Neutrophil (primary cell): ENCODE data around the gene UPF2.

ENCODE experiments used
- H3K27ac ChIP-seq: fragments of 200-600 bp; sonication (generic); 2 replicates; pipeline ENCODE4 v1.5.1; 2016; ENCODE audit warnings: mild to moderate bottlenecking, moderate library complexity
- H3K27me3 ChIP-seq: fragments of 200-600 bp; sonication (generic); 2 replicates; pipeline ENCODE4 v1.6.0; 2016; ENCODE audit warnings: mild to moderate bottlenecking
- H3K36me3 ChIP-seq: fragments of 200-600 bp; sonication (generic); 2 replicates; pipeline ENCODE4 v1.5.1; 2017
- H3K4me1 ChIP-seq, 2 experiments: fragments of 200-600 bp in 1 of 2; sonication (generic) in 1 of 2; 1 replicate in 1 of 2; 2 replicates in 1 of 2; pipeline versions ENCODE4 v1.5.1 to v1.6.1; 2013 to 2016; ENCODE audit warnings: low read depth in 1 of 2, low read length in 1 of 2, mild to moderate bottlenecking in 1 of 2, moderate library complexity in 1 of 2; ENCODE audit not compliant: control insufficient read depth in 1 of 2, insufficient read depth in 1 of 2
- H3K4me3 ChIP-seq, 2 experiments: fragments of 200-600 bp in 1 of 2; sonication (generic) in 1 of 2; 1 replicate in 1 of 2; 2 replicates in 1 of 2; pipeline ENCODE4 v1.5.1; 2013 to 2016; ENCODE audit warnings: low read depth in 1 of 2, low read length in 1 of 2, mild to moderate bottlenecking in 1 of 2, moderate library complexity in 1 of 2
- H3K9me3 ChIP-seq: fragments of 200-600 bp; sonication (generic); 2 replicates; pipeline ENCODE4 v1.5.1; 2016
- TF ChIP-seq, protein P1 (sequence below): fragments of 200-600 bp; sonication (generic); IDR thresholded peaks from 2 replicates; pipeline ENCODE4 v1.5.1; 2016; ENCODE audit warnings: antibody characterized with exemption

Gene UPF2

GRCh38 chr10:12042797-12043651, at the start of gene UPF2:
Gene UPF2, minus strand, starts transcription at chr10:12042809. Its CDS starts 7,386 bp downstream, at chr10:12035423.
- peak within 1 kb of the TSS; percentile 92 to 97 for H3K4me3 ChIP-seq
- TF ChIP-seq, protein P1, sequence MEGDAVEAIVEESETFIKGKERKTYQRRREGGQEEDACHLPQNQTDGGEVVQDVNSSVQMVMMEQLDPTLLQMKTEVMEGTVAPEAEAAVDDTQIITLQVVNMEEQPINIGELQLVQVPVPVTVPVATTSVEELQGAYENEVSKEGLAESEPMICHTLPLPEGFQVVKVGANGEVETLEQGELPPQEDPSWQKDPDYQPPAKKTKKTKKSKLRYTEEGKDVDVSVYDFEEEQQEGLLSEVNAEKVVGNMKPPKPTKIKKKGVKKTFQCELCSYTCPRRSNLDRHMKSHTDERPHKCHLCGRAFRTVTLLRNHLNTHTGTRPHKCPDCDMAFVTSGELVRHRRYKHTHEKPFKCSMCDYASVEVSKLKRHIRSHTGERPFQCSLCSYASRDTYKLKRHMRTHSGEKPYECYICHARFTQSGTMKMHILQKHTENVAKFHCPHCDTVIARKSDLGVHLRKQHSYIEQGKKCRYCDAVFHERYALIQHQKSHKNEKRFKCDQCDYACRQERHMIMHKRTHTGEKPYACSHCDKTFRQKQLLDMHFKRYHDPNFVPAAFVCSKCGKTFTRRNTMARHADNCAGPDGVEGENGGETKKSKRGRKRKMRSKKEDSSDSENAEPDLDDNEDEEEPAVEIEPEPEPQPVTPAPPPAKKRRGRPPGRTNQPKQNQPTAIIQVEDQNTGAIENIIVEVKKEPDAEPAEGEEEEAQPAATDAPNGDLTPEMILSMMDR: peak; percentile 86
- no peaks in the 10 kb centered on the region for H3K36me3 ChIP-seq
- H3K9me3 ChIP-seq: no peaks in the 10 kb centered on the region
- H3K27ac ChIP-seq: peak within 1 kb of the TSS; percentile 99
- H3K27me3 ChIP-seq: no peaks in the 10 kb centered on the region
- H3K4me1 ChIP-seq: peaks cover 20 to 25% of the 10 kb centered on the region in 2 experiments

DNA sequence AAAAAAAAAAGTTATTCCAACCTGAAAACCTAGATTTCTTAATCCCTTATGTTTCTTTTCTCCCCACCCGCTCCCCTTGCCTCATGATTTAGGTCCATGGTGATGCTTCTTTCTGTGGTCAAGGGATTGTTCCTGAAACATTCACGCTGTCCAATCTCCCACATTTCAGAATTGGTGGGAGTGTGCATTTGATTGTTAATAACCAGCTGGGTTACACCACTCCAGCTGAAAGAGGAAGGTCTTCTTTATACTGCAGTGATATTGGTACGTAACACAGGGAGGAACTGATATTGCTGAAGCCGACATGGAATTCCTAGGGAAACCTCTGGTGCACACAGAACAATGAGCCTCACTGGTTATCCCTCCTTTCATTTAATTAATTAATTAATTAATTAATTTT, 48.8 kb upstream of the UPF2 start:
- Histone ChIP-seq H3K4me3 (no peak overlapping the region), H3K27ac (no peak overlapping the region), H3K36me3 (peaks cover 83% of the 10 kb centered on the region), H3K9me3 (no peaks in the 10 kb centered on the region), H3K4me1 (no peaks in the 10 kb centered on the region), H3K27me3 (no peaks in the 10 kb centered on the region)
- TF ChIP-seq, protein P1: no peak

GRCh38 chr10:12088919-12089318, 46.3 kb upstream of the UPF2 start:
- TF ChIP-seq, protein P1: no peak
- Histone ChIP-seq H3K4me3 (no peak overlapping the region), H3K36me3 (peaks cover 83% of the 10 kb centered on the region), H3K4me1 (peaks cover 6 to 13% of the 10 kb centered on the region in 2 experiments), H3K27ac (no peak overlapping the region), H3K27me3 (no peaks in the 10 kb centered on the region), H3K9me3 (no peaks in the 10 kb centered on the region)

- no peaks in the 10 kb centered on the region for H3K27me3 ChIP-seq
- H3K36me3 ChIP-seq: peaks cover 59% of the 10 kb centered on the region
- no peaks in the 10 kb centered on the region for H3K9me3 ChIP-seq
- no peak overlapping the region for H3K4me3 ChIP-seq
- H3K4me1 ChIP-seq: peaks cover 6 to 13% of the 10 kb centered on the region in 2 experiments
- TF ChIP-seq, protein P1: no peak
- H3K27ac ChIP-seq: no peak overlapping the region
These were observed 39.4 kb upstream of the UPF2 start for GRCh38 chr10:12081879-12082557.

GRCh38 chr10:12081470-12081869, 38.9 kb upstream of the UPF2 start:
- Histone ChIP-seq H3K27me3 (no peaks in the 10 kb centered on the region), H3K27ac (no peak overlapping the region), H3K36me3 (peaks cover 53% of the 10 kb centered on the region), H3K4me1 (peaks cover 6 to 13% of the 10 kb centered on the region in 2 experiments), H3K4me3 (no peak overlapping the region), H3K9me3 (no peaks in the 10 kb centered on the region)
- TF ChIP-seq, protein P1: no peak
